Right ventricle myocardium superior (tissue), 1 donor: Measurements from ENCODE around the gene TMEM43. TPM values are rescaled to one million over a fixed set of nuclear protein-coding genes. Genes with fewer than 3 reads are reported as not detected.
A peak's percentile ranks its signal among the peaks of the same experiment; 100 is the strongest.

Source experiments
- ATAC-seq: fragments of 200-7000 bp; cut with Tn5 transposase; one replicate; pipeline ENCODE4 v1.9.1; 2020; ENCODE audit warnings: mild to moderate bottlenecking; ENCODE audit not compliant: poor library complexity
- DNase-seq: peaks from one replicate; pipeline ENCODE4 v3.0.0-alpha.2; 2020
- intact Hi-C: fragments of 100-400 bp; cut with DNase I; formaldehyde crosslinking; loops from one replicate; pipeline ENCODE4 v1.11.2; 2022
- total RNA-seq: library from RNA; stranded (reverse); fragmentation: NEBNext Ultra II Directional; extraction: Animal tissue kit (Norgen Biotek cat#: 25700); gene quantifications from one replicate; pipeline ENCODE4 v1.2.1, GENCODE V29; 2021
- donor health status: DM: no; HTN: yes; CAD: no; lungs with severe emphysema.

The TMEM43 gene
- total RNA-seq, 1 donor from 2014 or later: 32.1 TPM

- intact Hi-C loops: no loop called here
- no peak for ATAC-seq
- DNase-seq: no peak
Observed at GRCh38 chr3:14159426-14159825, 34.6 kb downstream of the TMEM43 start.

GRCh38 chr3:14161282-14161681 lies 36.4 kb downstream of the TMEM43 start:
- DNase-seq (no peak), ATAC-seq (no peak)
- intact Hi-C loops: no loop called here

GRCh38 chr3:14162178-14162577 lies 37.3 kb downstream of the TMEM43 start:
- intact Hi-C loops: no loop called here
- ATAC-seq (no peak), DNase-seq (no peak)

GRCh38 chr3:14166877-14167603 lies 42.2 kb downstream of the TMEM43 start:
- DNase-seq: no peak
- no peak for ATAC-seq
- intact Hi-C loops: no loop called here

- intact Hi-C loops: no loop called here
- no peak for ATAC-seq
Observed at GRCh38 chr3:14169435-14169834, 44.6 kb downstream of the TMEM43 start.

GRCh38 chr3:14169871-14170270 lies 45.0 kb downstream of the TMEM43 start:
- intact Hi-C loops: no loop called here
- DNase-seq (no peak), ATAC-seq (no peak)

More at GRCh38 chr3:14169435-14169834, 44.6 kb downstream of the TMEM43 start:
- DNase-seq: no peak

- ATAC-seq (no peak), DNase-seq (no peak)
- intact Hi-C loops: no loop called here
Observed at GRCh38 chr3:14170531-14171159, 45.8 kb downstream of the TMEM43 start.

GRCh38 chr3:14172496-14172895 lies 47.6 kb downstream of the TMEM43 start:
- intact Hi-C loops: no loop called here
- DNase-seq (no peak), ATAC-seq (no peak)

GRCh38 chr3:14174483-14174882 lies 49.6 kb downstream of the TMEM43 start:
- DNase-seq: no peak
- no peak for ATAC-seq
- intact Hi-C loops: no loop called here

- no peak for DNase-seq
- ATAC-seq: no peak
- intact Hi-C loops: no loop called here
Observed at GRCh38 chr3:14175383-14176037, 50.7 kb downstream of the TMEM43 start.

GRCh38 chr3:14177580-14178246 lies 52.9 kb downstream of the TMEM43 start:
- intact Hi-C loops: no loop called here
- DNase-seq: no peak
- peak; percentile 48 for ATAC-seq

- peak; percentile 98 for DNase-seq
- peak; percentile 100 for ATAC-seq
- intact Hi-C loops: no loop called here
Observed at GRCh38 chr3:14178247-14179113, 53.6 kb downstream of the TMEM43 start, which contains the start of the genes LSM3 and XPC. LSM3 (plus strand) TSS chr3:14178817; CDS start chr3:14178861, 44 bp downstream. XPC (minus strand) TSS chr3:14178601; CDS start chr3:14178568, 33 bp downstream.

GRCh38 chr3:14179114-14179465 lies 54.2 kb downstream of the TMEM43 start:
- no peak for ATAC-seq
- intact Hi-C loops: no loop called here
- no peak for DNase-seq

GRCh38 chr3:14179795-14180194 lies 54.9 kb downstream of the TMEM43 start:
- ATAC-seq: no peak
- DNase-seq: no peak
- intact Hi-C loops: no loop called here

GRCh38 chr3:14181253-14181652 lies 56.4 kb downstream of the TMEM43 start:
- DNase-seq (no peak), ATAC-seq (no peak)
- intact Hi-C loops: no loop called here

GRCh38 chr3:14183015-14183577 lies 58.2 kb downstream of the TMEM43 start:
- DNase-seq: no peak
- no peak for ATAC-seq
- intact Hi-C loops: no loop called here

- intact Hi-C loops: no loop called here
- no peak for DNase-seq
- no peak for ATAC-seq
Observed at GRCh38 chr3:14186854-14187458, 62.1 kb downstream of the TMEM43 start.
